Motor neuron (in vitro differentiated cells): Measurements from ENCODE around the gene SLC2A8. TPM values are rescaled to one million over a fixed set of nuclear protein-coding genes. Genes with fewer than 3 reads are reported as not detected.
A peak's percentile ranks its signal among the peaks of the same experiment; 100 is the strongest.

ENCODE experiments used
- ATAC-seq, 8 experiments: fragments of 200-7000 bp; cut with Tn5 transposase; replicated peaks in 6 of 8; 2 replicates each; pipeline ENCODE4 v1.8.0; 2021; ENCODE audit warnings: mild to moderate bottlenecking in 8 of 8, moderate library complexity in 8 of 8
- H3K27ac ChIP-seq, 2 donors: fragments of 250-450 bp; sonication (Bioruptor Pico); 2 replicates each; pipeline ENCODE4 v1.9.0; 2021; ENCODE audit warnings: antibody characterized with exemption in 2 of 2, mild to moderate bottlenecking in 2 of 2, moderate library complexity in 1 of 2
- H3K4me1 ChIP-seq, 2 donors: fragments of 250-450 bp; sonication (Bioruptor Pico); replicated peaks in 1 of 2; 2 replicates each; pipeline ENCODE4 v1.6.1; 2021; ENCODE audit warnings: antibody characterized with exemption in 2 of 2, mild to moderate bottlenecking in 2 of 2, moderate library complexity in 1 of 2
- H3K4me3 ChIP-seq, 5 donors: fragments of 250-450 bp; sonication (Bioruptor Pico); 2 replicates each; pipeline ENCODE4 v1.9.0; 2021; ENCODE audit warnings: antibody characterized with exemption in 5 of 5, mild to moderate bottlenecking in 5 of 5, moderate library complexity in 4 of 5
- WGBS, 10 experiments: fragments of 450-650 bp; shearing (Covaris generic); methylation state at CpG; one replicate each; pipeline ENCODE4 v1.0.0; 2022; 5-methylcytosine and 5-hydroxymethylcytosine counted together
- in situ Hi-C, 9 experiments: fragments of 400-800 bp; cut with MboI; loops; one replicate each; pipeline ENCODE4 v1.15.0; 2021; ENCODE audit warnings: low sequenced_read_pairs in 9 of 9, low pct_unique_long_range_greater_than_20kb in 2 of 9; ENCODE audit not compliant: unreplicated experiment in 9 of 9
- total RNA-seq, 8 experiments: library from RNA; unstranded; fragments of 300-600 nt; gene quantifications; 2 replicates each; pipeline versions ENCODE4 v1.2.3 to v1.2.4, GENCODE V29; 2022

SLC2A8 gene
- total RNA-seq, 8 experiments from 2014 or later, result 9.8 to 23.3 (median 11.3) TPM

DNA sequence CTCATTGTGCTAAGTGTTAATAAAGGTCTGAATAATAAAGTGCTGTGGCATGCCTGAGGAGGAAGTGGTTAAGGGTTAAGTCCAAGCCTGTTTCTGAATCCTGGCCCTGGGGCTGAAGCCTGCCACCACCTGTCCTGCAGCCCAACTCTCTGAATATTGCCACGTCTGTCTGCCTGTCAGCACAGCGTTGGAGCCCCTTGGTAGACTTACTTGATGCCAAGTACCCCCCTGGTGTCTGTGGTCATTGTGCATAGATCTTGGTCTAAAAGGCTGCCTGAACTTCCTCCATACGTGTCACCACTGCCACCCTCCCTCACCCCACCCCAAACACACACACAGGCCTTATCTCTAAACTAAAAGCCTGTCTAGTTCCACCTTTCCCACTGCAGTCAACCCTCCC, 35.4 kb upstream of the SLC2A8 start:
- H3K27ac ChIP-seq, result no peak overlapping the region
- H3K4me3 ChIP-seq, result no peak overlapping the region
- WGBS, 10 experiments, result 80 to 100% (median 93%) methylated on average over 1 to 3 of the region's 3 CpGs; no CpG with 5 or more reads in 5 of the 10 experiments
- ATAC-seq, result no peak
- in situ Hi-C loops, result loop anchor here in 1 of 9 experiments (25.0 kb wide), 1 partner anchor 424 kb away; no protein-coding TSS in a partner anchor
- peaks cover 0 to 8% of the 10 kb centered on the region in 2 donors for H3K4me1 ChIP-seq

GRCh38 chr9:127362829-127363228, 34.1 kb upstream of the SLC2A8 start:
- no peak overlapping the region for H3K4me3 ChIP-seq

DNA sequence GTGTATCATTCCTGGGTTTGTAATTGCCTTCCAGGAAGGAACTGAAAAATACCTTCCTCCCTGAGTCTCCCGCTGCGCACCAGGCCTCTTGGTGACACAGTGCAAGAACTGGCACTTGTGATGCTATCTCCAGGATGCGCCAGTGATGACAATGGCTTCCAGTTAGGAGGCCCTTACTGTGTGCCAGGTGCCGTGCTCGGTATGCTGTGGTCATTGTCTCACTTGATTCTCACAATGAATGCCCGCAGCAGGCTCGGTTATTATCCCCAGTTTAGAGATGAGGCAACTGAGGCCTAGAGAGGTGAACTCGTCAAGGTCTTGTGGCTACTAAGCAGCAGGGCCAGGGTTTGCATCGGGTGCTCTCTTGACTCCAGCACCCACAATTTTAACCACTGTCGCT, 31.5 kb upstream of the SLC2A8 start:
- H3K27ac ChIP-seq, result no peak overlapping the region
- H3K4me3 ChIP-seq, result no peak overlapping the region
- 87 to 100% (median 94%) methylated on average over 1 to 8 of the region's 10 CpGs; no CpG with 5 or more reads in 1 of the 10 experiments for WGBS, 10 experiments
- H3K4me1 ChIP-seq, result peaks cover 9 to 14% of the 10 kb centered on the region in 2 donors
- in situ Hi-C loops, result loop anchor here in 1 of 9 experiments (25.0 kb wide), 1 partner anchor 428 kb away; no protein-coding TSS in a partner anchor
- no peak for ATAC-seq

More at GRCh38 chr9:127362829-127363228, 34.1 kb upstream of the SLC2A8 start:
- in situ Hi-C loops, result loop anchor here in 1 of 9 experiments (25.0 kb wide), 1 partner anchor 426 kb away; no protein-coding TSS in a partner anchor
- ATAC-seq, result no peak
- Histone ChIP-seq H3K27ac (no peak overlapping the region), H3K4me1 (peaks cover 0 to 8% of the 10 kb centered on the region in 2 donors)
- WGBS, 10 experiments, result 67 to 100% (median 91%) methylated on average over 1 to 5 of the region's 7 CpGs; no CpG with 5 or more reads in 4 of the 10 experiments

DNA sequence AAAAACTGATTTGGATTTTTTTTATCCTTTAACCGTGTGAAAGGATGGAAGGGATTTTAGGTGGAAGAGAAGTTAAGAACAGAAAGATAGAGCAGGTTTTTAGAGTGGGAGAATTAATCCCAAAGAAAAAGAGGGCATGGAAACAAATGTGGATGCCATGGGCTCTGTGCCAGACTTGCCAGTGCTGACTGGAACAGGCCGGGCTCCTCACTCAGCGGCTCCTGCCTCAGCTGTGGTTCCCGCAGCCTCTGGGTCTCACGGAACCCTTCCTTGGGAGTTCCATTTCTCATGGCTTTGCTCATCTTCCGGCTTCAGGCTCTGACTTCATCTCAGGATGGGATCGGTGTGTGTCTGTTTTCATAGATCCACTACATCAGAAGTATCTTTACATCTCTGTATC, 30.4 kb upstream of the SLC2A8 start:
- in situ Hi-C loops, result loop anchor here in 1 of 9 experiments (25.0 kb wide), 1 partner anchor 429 kb away; no protein-coding TSS in a partner anchor
- no peak for ATAC-seq
- Histone ChIP-seq H3K27ac (no peak overlapping the region), H3K4me1 (peaks cover 9 to 14% of the 10 kb centered on the region in 2 donors), H3K4me3 (no peak overlapping the region)
- WGBS, 10 experiments, result 62 to 100% (median 97%) methylated on average over 1 to 7 of the region's 7 CpGs; no CpG with 5 or more reads in 2 of the 10 experiments

GRCh38 chr9:127368852-127369402, 28.0 kb upstream of the SLC2A8 start:
- in situ Hi-C loops, result loop anchor here in 1 of 9 experiments (25.0 kb wide), 1 partner anchor 432 kb away; no protein-coding TSS in a partner anchor
- WGBS, 10 experiments, result 0 to 90% (median 82%) methylated on average over 1 to 6 of the region's 6 CpGs; no CpG with 5 or more reads in 1 of the 10 experiments
- ATAC-seq, result peak in 2 of 8 experiments; percentile 6 to 11

GRCh38 chr9:127369428-127369827, 27.5 kb upstream of the SLC2A8 start:
- WGBS, 10 experiments, result 36 to 93% (median 64%) methylated on average over 2 to 8 of the region's 8 CpGs; no CpG with 5 or more reads in 2 of the 10 experiments
- ATAC-seq, result peak in 2 of 8 experiments; percentile 15 to 23
- Histone ChIP-seq H3K4me1 (peaks cover 5 to 9% of the 10 kb centered on the region in 2 donors), H3K27ac (no peak overlapping the region), H3K4me3 (no peak overlapping the region)
- in situ Hi-C loops, result loop anchor here in 1 of 9 experiments (25.0 kb wide), 1 partner anchor 432 kb away; no protein-coding TSS in a partner anchor

More at GRCh38 chr9:127368852-127369402, 28.0 kb upstream of the SLC2A8 start:
- Histone ChIP-seq H3K27ac (no peak overlapping the region), H3K4me1 (peaks cover 8 to 9% of the 10 kb centered on the region in 2 donors), H3K4me3 (no peak overlapping the region)

GRCh38 chr9:127370147-127370579, 26.8 kb upstream of the SLC2A8 start:
- ATAC-seq, result no peak
- H3K4me1 ChIP-seq, result peaks cover 5 to 9% of the 10 kb centered on the region in 2 donors
- no peak overlapping the region for H3K4me3 ChIP-seq
- WGBS, 10 experiments, result 61 to 91% (median 82%) methylated on average over 1 to 7 of the region's 7 CpGs; no CpG with 5 or more reads in 4 of the 10 experiments
- no peak overlapping the region for H3K27ac ChIP-seq
- in situ Hi-C loops, result loop anchor here in 1 of 9 experiments (25.0 kb wide), 1 partner anchor 433 kb away; no protein-coding TSS in a partner anchor

DNA sequence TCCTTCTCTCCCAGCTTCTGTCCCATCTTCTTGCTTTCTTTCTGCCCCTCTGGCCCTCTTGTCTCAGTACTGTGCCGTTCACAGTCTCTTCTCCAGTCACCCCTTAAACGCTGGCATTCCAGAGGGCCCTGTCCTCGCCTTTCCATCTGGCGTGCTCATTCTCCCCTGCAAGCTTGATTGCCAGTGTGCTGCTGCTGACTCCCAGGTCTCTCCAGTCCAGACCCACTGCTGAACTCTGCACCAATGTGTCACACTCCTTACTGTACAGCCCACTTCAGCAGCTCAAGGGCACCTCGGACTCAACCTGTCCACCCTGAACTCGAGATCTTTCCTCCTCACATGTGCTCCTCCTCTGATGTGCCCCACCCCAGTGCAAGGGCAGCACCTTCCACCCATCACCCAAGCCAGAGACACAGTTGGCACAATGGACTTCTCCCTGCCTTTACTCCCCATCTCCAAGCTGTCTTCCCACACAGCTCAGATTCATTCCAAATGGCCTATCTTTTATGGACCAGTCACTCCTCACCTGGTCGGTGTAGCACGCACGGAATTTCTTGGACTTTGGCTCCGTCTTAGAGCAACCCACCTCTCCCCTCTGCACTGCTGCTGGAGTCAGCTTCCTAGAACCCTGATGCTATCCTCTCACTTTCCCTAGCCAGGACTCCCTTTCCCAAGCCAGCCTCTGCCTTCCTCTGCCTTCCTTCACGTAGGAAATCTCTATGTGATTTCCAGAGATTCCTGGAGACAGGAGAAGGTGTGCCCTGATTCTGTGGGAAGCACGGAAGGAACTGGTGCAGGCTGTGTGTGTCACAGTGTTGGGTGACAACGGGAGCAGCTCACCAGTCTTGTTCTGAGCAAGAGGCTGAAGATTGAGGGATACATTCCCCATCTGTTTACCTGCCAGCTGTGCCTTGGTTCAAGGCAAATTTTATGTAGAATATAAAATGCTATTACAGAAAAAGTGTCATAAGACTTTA, 26.0 kb upstream of the SLC2A8 start:
- in situ Hi-C loops, result loop anchor here in 1 of 9 experiments (25.0 kb wide), 1 partner anchor 434 kb away; no protein-coding TSS in a partner anchor
- WGBS, 10 experiments, result 60 to 100% (median 83%) methylated on average over 1 to 11 of the region's 13 CpGs; no CpG with 5 or more reads in 1 of the 10 experiments
- H3K4me1 ChIP-seq, result peaks cover 5 to 9% of the 10 kb centered on the region in 2 donors
- ATAC-seq, result no peak
- no peak overlapping the region for H3K4me3 ChIP-seq
- no peak overlapping the region for H3K27ac ChIP-seq

DNA sequence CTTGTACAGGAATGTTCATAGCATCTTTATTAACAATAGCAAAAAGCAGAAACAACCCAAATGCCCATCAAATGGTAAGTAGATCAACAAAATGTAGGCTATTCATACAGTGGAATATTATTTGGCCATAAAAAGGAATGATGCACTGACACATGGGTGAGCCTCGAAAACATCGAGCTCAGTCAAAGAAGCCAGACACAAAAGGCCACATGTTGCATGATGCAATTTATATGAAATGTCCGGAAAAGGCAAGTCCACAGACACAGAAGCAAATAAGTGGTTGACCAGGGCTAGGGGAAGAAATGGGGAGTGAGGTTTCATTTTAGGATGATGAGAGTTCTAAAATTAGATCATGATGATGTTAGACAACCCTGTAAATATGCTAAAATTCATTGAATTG, 16.5 kb upstream of the SLC2A8 start:
- no peak overlapping the region for H3K4me3 ChIP-seq
- no peak overlapping the region for H3K27ac ChIP-seq
- WGBS, 10 experiments, result 45 to 100% (median 94%) methylated on average over 1 to 3 of the region's 3 CpGs; no CpG with 5 or more reads in 1 of the 10 experiments
- peaks cover 0 to 6% of the 10 kb centered on the region in 2 donors for H3K4me1 ChIP-seq
- ATAC-seq, result no peak
- in situ Hi-C loops, result loop anchor here in 2 of 9 experiments (25.0 kb wide), 2 partner anchors 143 to 168 kb away; no protein-coding TSS in a partner anchor

- 42 to 100% (median 67%) methylated on average over 1 to 2 of the region's 2 CpGs; no CpG with 5 or more reads in 2 of the 10 experiments for WGBS, 10 experiments
- in situ Hi-C loops, result loop anchor here in 2 of 9 experiments (25.0 kb wide), 2 partner anchors 145 to 170 kb away; no protein-coding TSS in a partner anchor
- no peak overlapping the region for H3K4me3 ChIP-seq
- peaks cover 0 to 11% of the 10 kb centered on the region in 2 donors for H3K4me1 ChIP-seq
- H3K27ac ChIP-seq, result no peak overlapping the region
- ATAC-seq, result no peak
Measured at GRCh38 chr9:127382541-127382940, 14.4 kb upstream of the SLC2A8 start.

GRCh38 chr9:127384016-127384730, 12.8 kb upstream of the SLC2A8 start:
- 53 to 90% (median 80%) methylated on average over 1 to 3 of the region's 11 CpGs; no CpG with 5 or more reads in 2 of the 10 experiments for WGBS, 10 experiments
- no peak for ATAC-seq
- in situ Hi-C loops, result loop anchor here in 2 of 9 experiments (25.0 kb wide), 2 partner anchors 147 to 172 kb away; no protein-coding TSS in a partner anchor

More at GRCh38 chr9:127384016-127384730, 12.8 kb upstream of the SLC2A8 start:
- no peak overlapping the region for H3K27ac ChIP-seq
- no peak overlapping the region for H3K4me3 ChIP-seq
- peaks cover 15 to 24% of the 10 kb centered on the region in 2 donors for H3K4me1 ChIP-seq
